DMS53 (cell line): ENCODE data around the gene PSD2.

Experiments used
- DNase-seq: peaks from one replicate; lab custom pipeline; 2025; lab: John Stamatoyannopoulos, UW

Gene PSD2

DNA sequence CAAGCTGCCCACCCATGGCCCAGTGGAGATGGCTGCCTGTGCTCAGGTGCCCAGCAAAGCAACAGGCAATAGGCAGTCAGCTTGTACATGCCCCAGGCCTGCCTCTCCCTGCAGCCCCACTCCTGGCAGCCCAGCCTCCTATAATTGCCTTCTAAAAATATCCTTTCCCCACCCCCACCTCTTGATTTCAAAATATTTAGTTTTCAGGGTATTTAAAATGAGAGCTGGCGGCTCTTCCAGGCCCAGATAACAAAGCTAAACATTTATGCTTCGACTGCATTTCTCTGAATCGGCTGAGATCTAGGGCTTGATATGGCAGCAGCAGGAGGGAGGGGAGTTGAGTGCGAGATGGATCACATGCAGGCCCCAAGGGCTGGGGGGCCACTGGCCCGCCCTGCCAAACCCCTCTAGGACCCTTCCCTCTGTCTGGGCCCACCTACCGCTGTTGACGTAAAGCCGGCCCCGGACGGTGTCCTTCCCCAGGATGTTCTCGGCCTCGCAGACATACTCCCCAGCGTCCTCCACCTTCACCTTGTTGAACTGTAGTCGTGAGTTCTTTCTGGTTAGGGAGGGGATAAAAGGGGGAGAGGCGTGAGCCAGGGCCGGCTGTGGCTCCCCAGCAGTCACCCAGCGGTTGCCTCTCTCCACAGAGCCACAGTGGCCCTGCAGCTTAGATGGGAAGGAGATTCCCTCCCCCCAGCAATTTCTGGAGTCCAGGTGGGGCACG lies 85.0 kb downstream of the PSD2 start:
- no peak for DNase-seq

DNA sequence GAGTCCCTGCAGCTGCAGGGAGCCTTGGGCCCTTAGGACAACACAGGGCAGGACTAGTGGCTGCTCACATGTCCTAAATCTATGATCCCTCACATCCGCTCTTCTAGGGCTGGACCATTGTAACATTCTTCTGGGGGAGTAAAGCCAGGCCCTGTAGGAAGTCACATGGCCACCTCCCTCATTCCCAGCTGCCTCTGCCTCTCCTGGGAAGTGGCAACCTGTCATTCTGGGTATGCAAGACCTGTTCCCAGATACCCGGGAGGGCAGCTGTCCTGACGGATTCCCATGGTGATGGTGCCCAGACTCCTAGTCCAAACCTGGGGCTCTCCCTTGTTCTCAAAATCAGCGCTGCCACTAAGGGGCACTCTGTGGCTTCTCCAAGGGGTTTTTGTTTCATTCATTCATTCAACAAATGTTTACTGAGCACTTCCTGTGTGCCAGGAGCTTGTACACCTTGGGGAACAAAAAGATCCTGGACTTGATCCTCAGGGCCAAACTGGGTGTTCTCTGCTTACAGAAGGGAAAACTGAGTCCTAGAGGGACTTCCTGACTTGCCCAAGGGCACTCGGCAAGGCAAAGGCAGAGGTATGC lies 85.6 kb downstream of the PSD2 start:
- no peak for DNase-seq

- no peak for DNase-seq
These were observed 86.7 kb downstream of the PSD2 start for GRCh38 chr5:139882316-139882715.

- DNase-seq = no peak
These were observed 87.4 kb downstream of the PSD2 start for GRCh38 chr5:139882961-139883539.

DNA sequence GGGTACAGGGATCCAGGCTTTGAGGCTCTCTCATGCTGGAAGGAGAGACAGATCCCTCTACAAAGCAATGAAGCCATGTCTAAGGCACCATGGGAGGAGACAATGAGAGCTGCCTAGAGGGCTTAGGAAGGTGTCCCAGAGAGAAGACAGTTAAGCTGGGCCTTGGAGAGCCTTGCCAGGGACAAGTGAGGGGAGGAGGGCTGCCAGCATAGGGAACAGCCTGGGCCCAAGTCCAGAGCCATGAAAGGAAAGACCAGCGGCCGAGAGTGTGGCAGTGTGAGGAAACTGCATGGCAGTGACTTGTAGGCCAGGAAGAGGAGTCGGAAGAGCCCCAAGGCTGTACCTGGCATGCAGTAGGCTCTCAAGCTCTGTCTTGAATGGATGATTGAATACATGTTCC lies 88.5 kb downstream of the PSD2 start:
- no peak for DNase-seq

- no peak for DNase-seq
These were observed 89.1 kb downstream of the PSD2 start for GRCh38 chr5:139884734-139885133.

DNA sequence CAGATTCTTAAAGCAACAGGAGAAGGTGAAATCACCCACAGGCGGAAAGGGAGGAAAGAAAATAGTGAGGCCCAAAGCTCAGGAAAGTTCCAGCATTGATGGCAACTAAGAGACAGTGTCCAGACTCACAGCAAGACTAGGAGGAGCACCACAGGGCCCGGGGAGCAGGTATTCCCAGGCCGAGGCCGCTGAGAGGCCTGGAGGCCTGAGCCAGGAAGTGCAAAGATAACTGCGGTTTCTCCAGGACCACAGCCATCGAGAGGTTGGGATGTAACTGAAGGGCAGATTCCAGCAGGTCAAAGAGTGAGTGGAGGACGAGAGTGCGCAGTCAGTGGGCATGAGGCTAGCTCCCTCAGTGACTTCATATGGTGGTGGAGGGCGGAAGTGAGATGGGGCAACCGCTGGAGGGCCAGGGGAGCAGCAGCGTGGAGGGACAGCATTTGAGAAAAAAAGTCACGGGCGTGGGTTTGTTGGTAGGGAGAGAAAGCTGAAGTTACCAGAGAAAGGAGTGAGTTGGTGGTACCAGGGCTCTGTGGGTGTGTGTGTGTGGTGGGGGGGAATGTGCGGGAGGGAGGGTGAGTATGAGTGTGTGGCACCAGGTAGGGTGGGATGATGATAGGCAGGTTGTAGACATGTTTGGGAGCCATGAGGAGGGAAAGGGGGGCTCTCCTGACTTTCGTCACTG lies 89.7 kb downstream of the PSD2 start:
- no peak for DNase-seq

GRCh38 chr5:139885857-139886208 lies 90.2 kb downstream of the PSD2 start:
- DNase-seq = no peak

GRCh38 chr5:139886213-139886612 lies 90.6 kb downstream of the PSD2 start:
- DNase-seq = no peak

GRCh38 chr5:139888370-139888769 lies 92.8 kb downstream of the PSD2 start:
- no peak for DNase-seq

GRCh38 chr5:139889410-139889809 lies 93.8 kb downstream of the PSD2 start:
- DNase-seq = no peak

DNA sequence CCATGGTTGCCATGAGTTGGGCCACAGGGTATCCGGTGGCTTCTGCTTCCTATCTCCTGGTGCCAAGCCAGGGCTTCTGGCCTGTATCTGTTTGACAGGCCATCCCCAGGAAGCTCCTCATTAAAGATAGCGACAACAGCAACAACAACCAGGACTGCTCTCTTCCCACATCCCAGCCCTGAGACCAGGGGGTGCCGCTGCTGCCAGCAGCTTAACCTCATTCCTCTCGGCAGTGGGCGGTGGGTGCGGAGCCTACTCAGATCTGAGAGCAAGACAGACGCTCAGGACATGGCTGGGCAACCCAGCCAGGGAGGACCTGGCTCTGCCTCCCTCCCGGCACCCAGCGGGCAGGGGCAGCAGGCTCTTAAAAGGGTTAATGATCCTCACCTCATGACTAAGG lies 98.3 kb downstream of the PSD2 start:
- DNase-seq = no peak
